Tongue (tissue), 2 donors: ENCODE measurements around the gene P2RX7. TPM values are rescaled to one million over a fixed set of nuclear protein-coding genes. Genes with fewer than 3 reads are reported as not detected.
"Not testable (repeated sequence)": the region's sequence is repeated elsewhere in the genome, so short reads cannot be mapped to it uniquely, and the experiment has no call there.

Experiments
- DNase-seq: peaks from one replicate; pipeline ENCODE4 v3.0.0-alpha.2; 2015
- total RNA-seq: library from RNA; depleted of rRNA; stranded (reverse); fragments of >200 nt; gene quantifications from one replicate; pipeline ENCODE4 v1.2.3, GENCODE V29; 2014

Gene P2RX7
- total RNA-seq, 1 donor from 2014 or later = 2.3 TPM

- no peak for DNase-seq
These were observed 2.6 kb downstream of the P2RX7 start for GRCh38 chr12:121135320-121135719.

- no peak for DNase-seq
These were observed 4.8 kb downstream of the P2RX7 start for GRCh38 chr12:121137512-121137911.

GRCh38 chr12:121138284-121138683 lies 5.6 kb downstream of the P2RX7 start:
- no peak for DNase-seq

GRCh38 chr12:121139286-121139685 lies 6.6 kb downstream of the P2RX7 start:
- no peak for DNase-seq

- DNase-seq = no peak
These were observed 9.7 kb downstream of the P2RX7 start for GRCh38 chr12:121142171-121142950.

- no peak for DNase-seq
These were observed 11.8 kb downstream of the P2RX7 start for GRCh38 chr12:121144416-121144914.

- no peak for DNase-seq
These were observed 12.5 kb downstream of the P2RX7 start for GRCh38 chr12:121145221-121145620.

GRCh38 chr12:121149289-121149688 lies 16.6 kb downstream of the P2RX7 start:
- not testable (repeated sequence) for DNase-seq

- no peak for DNase-seq
These were observed 22.2 kb downstream of the P2RX7 start for GRCh38 chr12:121154793-121155375.

- DNase-seq = no peak
These were observed 23.7 kb downstream of the P2RX7 start for GRCh38 chr12:121156365-121156764.

GRCh38 chr12:121158085-121158484 lies 25.4 kb downstream of the P2RX7 start:
- no peak for DNase-seq

- DNase-seq = not testable (repeated sequence)
These were observed 26.2 kb downstream of the P2RX7 start for GRCh38 chr12:121158728-121159351.

- no peak for DNase-seq
These were observed 27.0 kb downstream of the P2RX7 start for GRCh38 chr12:121159467-121160307.

GRCh38 chr12:121162384-121162783 lies 29.7 kb downstream of the P2RX7 start:
- DNase-seq = no peak

GRCh38 chr12:121162985-121163384 lies 30.3 kb downstream of the P2RX7 start:
- DNase-seq = no peak

- not testable (repeated sequence) for DNase-seq
These were observed 32.2 kb downstream of the P2RX7 start for GRCh38 chr12:121164839-121165238.

GRCh38 chr12:121165316-121165715 lies 32.6 kb downstream of the P2RX7 start:
- DNase-seq = no peak

GRCh38 chr12:121166356-121166755 lies 33.7 kb downstream of the P2RX7 start:
- DNase-seq = no peak

GRCh38 chr12:121167232-121167820 lies 34.6 kb downstream of the P2RX7 start:
- no peak for DNase-seq

- no peak for DNase-seq
These were observed 35.3 kb downstream of the P2RX7 start for GRCh38 chr12:121167951-121168350.

- no peak for DNase-seq
These were observed 37.5 kb downstream of the P2RX7 start for GRCh38 chr12:121170151-121170550.
